GM12873 (cell line): ENCODE results near the gene ZNF516.

Experiments
- TF ChIP-seq, protein P1 (sequence below): IDR thresholded peaks from 2 replicates; pipeline ENCODE4 v1.5.1; 2012; ENCODE audit warnings: low read depth, mild to moderate bottlenecking, moderate library complexity, low read length, control low read depth; ENCODE audit not compliant: insufficient read depth; ENCODE audit errors: missing control alignments

The ZNF516 gene

DNA sequence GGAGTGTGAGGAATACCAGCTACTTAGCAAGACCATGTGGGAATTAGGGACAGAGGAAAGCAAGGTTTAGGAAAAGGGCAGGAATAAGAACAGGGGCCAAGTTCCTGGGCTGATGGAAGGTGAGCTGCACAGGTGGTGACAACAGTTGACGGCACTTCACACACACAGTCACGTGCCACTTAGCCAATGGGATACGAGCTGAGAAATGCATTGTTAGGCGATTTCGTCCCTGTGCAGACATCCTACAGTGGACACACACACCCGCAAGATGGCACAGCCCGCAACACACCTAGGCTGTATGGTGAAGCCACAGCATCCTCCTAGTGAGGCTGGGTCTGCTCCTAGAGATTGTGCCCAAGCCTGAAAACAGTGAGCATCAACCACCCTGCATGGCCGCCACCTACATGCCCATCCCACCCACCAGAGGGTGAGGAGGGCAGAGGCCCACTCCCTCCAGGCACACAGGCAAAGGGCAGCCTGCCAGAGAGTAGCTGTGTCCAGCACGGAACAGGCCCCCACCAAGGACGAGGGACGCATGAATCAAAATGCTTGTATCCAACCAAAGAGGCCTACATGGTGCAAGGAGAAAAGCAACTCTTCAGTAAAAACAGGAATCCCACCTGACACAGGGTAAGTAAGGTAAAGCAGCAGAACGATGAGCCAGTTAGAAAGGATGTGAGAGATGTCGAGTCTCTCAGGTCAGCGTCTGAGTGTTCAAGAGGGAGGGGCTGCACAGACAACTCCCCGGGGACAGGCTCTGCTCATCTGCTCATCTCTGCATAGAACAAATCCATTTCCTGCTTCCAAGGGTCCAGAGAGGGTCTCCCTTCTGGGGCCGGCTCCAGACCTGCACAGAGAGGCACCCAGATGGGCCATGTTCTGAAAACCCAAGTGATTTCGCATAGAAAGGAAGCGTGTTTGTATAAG, 51.3 kb downstream of the ZNF516 start:
- TF ChIP-seq, protein P1, sequence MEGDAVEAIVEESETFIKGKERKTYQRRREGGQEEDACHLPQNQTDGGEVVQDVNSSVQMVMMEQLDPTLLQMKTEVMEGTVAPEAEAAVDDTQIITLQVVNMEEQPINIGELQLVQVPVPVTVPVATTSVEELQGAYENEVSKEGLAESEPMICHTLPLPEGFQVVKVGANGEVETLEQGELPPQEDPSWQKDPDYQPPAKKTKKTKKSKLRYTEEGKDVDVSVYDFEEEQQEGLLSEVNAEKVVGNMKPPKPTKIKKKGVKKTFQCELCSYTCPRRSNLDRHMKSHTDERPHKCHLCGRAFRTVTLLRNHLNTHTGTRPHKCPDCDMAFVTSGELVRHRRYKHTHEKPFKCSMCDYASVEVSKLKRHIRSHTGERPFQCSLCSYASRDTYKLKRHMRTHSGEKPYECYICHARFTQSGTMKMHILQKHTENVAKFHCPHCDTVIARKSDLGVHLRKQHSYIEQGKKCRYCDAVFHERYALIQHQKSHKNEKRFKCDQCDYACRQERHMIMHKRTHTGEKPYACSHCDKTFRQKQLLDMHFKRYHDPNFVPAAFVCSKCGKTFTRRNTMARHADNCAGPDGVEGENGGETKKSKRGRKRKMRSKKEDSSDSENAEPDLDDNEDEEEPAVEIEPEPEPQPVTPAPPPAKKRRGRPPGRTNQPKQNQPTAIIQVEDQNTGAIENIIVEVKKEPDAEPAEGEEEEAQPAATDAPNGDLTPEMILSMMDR = no peak

DNA sequence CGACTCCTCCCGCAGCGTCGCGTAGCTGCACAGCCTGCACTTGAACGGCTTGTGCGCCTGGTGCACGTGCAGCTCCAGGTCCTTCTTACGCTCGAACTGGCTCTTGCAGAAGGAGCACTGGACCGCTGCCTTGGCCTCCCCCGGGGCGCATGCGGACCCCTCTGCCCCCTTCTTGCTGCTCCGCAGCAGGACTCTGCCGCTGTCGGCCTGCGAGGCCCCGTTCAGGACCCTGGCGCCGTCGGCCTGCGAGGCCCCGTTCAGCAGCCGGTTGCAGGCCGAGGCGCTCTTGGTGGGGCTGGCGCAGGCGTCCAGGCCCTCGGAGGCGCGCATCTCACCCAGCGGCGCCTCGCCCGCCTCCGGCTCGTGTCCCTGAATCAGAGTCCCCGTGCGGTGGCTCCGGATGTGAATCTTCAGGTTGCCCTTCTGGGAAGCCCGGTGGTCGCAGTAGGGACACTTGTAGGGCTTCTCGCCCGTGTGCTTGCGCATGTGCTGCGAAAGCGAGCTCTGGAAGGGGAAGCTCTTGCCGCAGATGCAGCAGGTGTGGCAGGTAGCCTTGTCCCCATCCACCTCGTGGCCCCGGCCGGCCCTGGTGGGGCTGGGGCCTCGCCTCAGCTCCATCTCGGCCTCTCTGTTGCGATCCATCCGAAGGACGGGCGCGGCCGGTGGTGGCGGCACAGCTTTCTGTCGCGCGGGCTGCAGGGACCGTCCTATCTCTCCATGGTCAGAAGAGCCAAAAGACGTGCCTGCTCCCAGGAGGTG, 52.5 kb downstream of the ZNF516 start:
- TF ChIP-seq, protein P1 = no peak

DNA sequence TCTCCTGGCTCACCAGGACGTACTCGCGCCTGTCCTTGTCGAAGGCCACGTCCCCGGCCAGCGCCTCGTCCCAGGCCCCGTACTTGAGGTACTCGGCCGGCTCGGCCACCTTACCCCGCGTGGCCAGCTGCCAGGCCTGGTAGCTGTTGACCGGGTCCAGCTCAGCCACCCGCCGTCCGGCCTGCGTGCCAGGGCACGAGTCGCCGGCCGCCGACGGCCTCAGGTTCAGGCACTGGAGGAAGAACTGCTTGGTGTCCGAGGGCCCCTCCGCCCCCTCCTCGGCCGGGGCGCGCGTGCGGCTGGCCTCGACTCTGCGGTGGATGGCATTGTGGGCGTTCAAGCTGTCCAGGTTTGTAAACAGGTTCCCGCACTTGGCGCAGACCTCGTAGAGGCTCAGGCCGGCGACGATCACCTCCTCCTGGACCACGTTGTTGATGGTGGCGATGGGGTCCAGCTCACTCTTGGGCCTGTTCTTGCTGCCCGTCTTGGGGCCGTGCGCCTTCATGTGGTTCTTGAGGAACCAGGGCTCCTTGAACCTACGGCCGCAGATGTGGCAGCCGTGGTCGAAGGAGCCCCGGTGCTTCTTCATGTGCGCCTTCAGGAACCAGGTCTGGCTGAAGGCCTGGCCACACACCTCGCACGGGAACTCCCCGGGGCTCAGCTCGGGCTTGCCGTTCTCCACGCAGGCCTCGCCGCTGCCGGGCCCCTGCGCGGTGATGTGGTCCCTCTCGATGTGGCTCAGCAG, 53.2 kb downstream of the ZNF516 start:
- TF ChIP-seq, protein P1 = no peak

DNA sequence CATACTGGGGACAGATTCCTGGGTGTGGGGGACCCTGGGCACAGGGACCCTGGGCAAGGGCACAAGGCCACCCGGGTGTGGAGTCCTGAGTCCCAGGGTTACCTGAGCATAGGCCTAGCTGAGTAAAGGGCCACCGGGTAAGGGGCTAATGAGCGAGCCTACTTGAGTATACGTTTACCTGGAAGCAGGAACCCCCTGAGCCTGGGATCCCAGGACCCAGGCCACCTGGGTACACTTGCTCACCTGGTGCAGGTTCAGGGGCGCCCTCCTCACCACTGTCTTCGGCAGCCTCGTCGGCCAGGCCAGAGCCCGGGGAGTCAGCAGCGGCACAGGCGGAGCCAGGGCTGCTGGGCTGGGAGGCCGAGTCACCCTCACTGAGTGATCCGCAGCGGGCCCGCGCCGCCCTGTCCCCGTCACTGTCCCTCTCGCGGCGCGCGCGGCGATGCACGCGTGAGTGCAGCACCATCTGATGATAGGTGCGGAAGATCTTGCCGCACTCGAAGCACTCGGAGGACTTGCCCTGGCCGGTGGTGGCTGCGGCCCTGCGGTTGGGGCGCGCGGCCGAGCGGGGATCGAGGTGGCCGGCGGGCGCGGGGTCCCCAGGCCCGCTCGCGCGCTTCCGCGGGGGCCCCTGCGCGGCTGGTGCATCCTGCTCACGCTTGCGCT, 53.9 kb downstream of the ZNF516 start:
- TF ChIP-seq, protein P1 = no peak

DNA sequence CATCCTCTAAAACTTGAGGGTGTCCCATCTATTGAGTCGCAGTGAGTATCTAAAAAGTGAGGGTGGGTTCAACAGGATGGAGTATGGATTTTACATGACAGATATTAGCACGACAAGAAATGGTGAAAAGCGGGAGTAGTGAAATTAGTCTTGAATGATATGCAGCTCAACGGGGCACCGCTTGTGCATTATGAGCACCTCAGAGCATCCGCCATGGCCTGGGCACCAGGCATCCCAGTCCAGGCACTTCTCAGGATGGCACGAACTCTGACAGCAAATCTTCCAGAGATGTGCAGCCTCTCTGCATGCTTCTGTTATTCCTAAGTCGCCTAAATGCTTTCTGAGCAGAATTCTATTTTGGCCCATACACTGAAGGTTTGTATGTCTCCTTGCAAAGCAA, 57.1 kb downstream of the ZNF516 start:
- TF ChIP-seq, protein P1 = no peak

DNA sequence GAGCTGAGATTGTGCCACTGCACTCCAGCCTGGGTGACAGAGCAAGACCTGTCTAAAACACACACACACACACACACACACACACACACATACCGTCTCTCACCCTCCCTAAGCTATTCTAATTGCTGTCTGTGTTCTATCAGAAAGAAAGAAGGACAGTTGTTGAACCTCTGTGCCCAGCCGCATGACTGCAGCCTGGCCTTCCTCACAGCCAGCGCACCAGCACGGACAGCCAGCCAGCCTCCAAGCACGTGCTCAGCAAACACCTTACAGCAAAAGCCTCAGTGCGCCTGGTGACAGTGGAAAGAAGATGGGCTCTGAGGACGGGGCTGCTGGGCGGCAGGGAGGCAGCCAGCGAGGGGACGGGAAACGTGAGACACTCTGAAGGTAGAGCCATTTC, 58.0 kb downstream of the ZNF516 start:
- TF ChIP-seq, protein P1 = no peak
